Liver (tissue), 9 donors: ENCODE measurements around the gene ARSK. TPM values are rescaled to one million over a fixed set of nuclear protein-coding genes. Genes with fewer than 3 reads are reported as not detected.

ENCODE experiments used
- DNase-seq: peaks from one replicate; pipeline ENCODE4 v3.0.0-alpha.2; 2017; ENCODE audit warnings: low spot score
- H3K27ac ChIP-seq, 2 donors: one replicate each; pipeline ENCODE4 v1.7.0; 2013; ENCODE audit warnings: inconsistent platforms in 2 of 2, low read length in 2 of 2, control low read depth in 1 of 2, low read depth in 1 of 2, mild to moderate bottlenecking in 1 of 2
- H3K27me3 ChIP-seq, 4 donors: one replicate each; pipeline versions ENCODE4 v1.6.1 to v1.7.0; 2013; ENCODE audit warnings: low read length in 3 of 4, inconsistent platforms in 1 of 4, mild to moderate bottlenecking in 1 of 4, moderate library complexity in 1 of 4; ENCODE audit not compliant: control insufficient read depth in 4 of 4, insufficient read depth in 4 of 4
- H3K36me3 ChIP-seq, 4 donors: one replicate each; pipeline versions ENCODE4 v1.6.1 to v1.7.0; 2013; ENCODE audit warnings: low read length in 3 of 4, mild to moderate bottlenecking in 3 of 4, low read depth in 1 of 4, moderate library complexity in 1 of 4; ENCODE audit not compliant: control insufficient read depth in 4 of 4, insufficient read depth in 3 of 4
- H3K4me1 ChIP-seq, 4 donors: one replicate each; pipeline versions ENCODE4 v1.6.1 to v1.7.0; 2013; ENCODE audit warnings: low read length in 3 of 4, mild to moderate bottlenecking in 3 of 4, moderate library complexity in 1 of 4; ENCODE audit not compliant: control insufficient read depth in 4 of 4, insufficient read depth in 4 of 4
- H3K4me3 ChIP-seq, 3 donors: one replicate each; pipeline versions ENCODE4 v1.6.1 to v1.7.0; 2013; ENCODE audit warnings: low read length in 3 of 3, control low read depth in 1 of 3, low read depth in 1 of 3, mild to moderate bottlenecking in 1 of 3
- H3K9ac ChIP-seq, 2 donors: one replicate each; pipeline ENCODE4 v1.7.0; 2013; ENCODE audit warnings: low read length in 2 of 2, mild to moderate bottlenecking in 2 of 2, moderate library complexity in 2 of 2, control low read depth in 1 of 2, low read depth in 1 of 2
- H3K9me3 ChIP-seq, 4 donors: one replicate each; pipeline versions ENCODE4 v1.6.1 to v1.7.0; 2013; ENCODE audit warnings: low read length in 3 of 4; ENCODE audit not compliant: control insufficient read depth in 4 of 4
- ATF3 ChIP-seq: IDR thresholded peaks from 2 replicates; pipeline ENCODE4 v1.6.1; 2016; ENCODE audit warnings: antibody characterized with exemption
- EGR1 ChIP-seq, 2 donors: IDR thresholded peaks; 2 replicates each; pipeline ENCODE4 v1.6.1; 2016 to 2018; ENCODE audit warnings: antibody characterized with exemption in 2 of 2, low read depth in 2 of 2
- FOXA1 ChIP-seq: IDR thresholded peaks from 2 replicates; pipeline ENCODE4 v1.6.1; 2016; ENCODE audit warnings: antibody characterized with exemption
- GABPA ChIP-seq, 2 donors: IDR thresholded peaks in 1 of 2; conservative IDR thresholded peaks in 1 of 2; 2 replicates each; pipeline ENCODE4 v1.6.1; 2016; ENCODE audit warnings: antibody characterized with exemption in 2 of 2, mild to moderate bottlenecking in 1 of 2, moderate library complexity in 1 of 2
- HNF4G ChIP-seq: IDR thresholded peaks from 2 replicates; pipeline ENCODE4 v1.6.1; 2016; ENCODE audit warnings: antibody characterized with exemption
- JUND ChIP-seq, 2 donors: IDR thresholded peaks; 2 replicates each; pipeline ENCODE4 v1.6.1; 2016; ENCODE audit warnings: antibody characterized with exemption in 2 of 2
- MAX ChIP-seq: IDR thresholded peaks from 2 replicates; pipeline ENCODE4 v1.6.1; 2016; ENCODE audit warnings: antibody characterized with exemption
- NR2F2 ChIP-seq: IDR thresholded peaks from 2 replicates; pipeline ENCODE4 v1.6.1; 2016; ENCODE audit warnings: antibody characterized with exemption
- RAD21 ChIP-seq, 2 donors: IDR thresholded peaks; 2 replicates each; pipeline ENCODE4 v1.6.1; 2016; ENCODE audit warnings: antibody characterized with exemption in 2 of 2, mild to moderate bottlenecking in 2 of 2
- REST ChIP-seq: IDR thresholded peaks from 2 replicates; pipeline ENCODE4 v1.6.1; 2016; ENCODE audit warnings: antibody characterized with exemption, mild to moderate bottlenecking
- SP1 ChIP-seq: IDR thresholded peaks from 2 replicates; pipeline ENCODE4 v1.6.1; 2018; ENCODE audit warnings: antibody characterized with exemption, mild to moderate bottlenecking
- TAF1 ChIP-seq: conservative IDR thresholded peaks from 2 replicates; pipeline ENCODE4 v1.6.1; 2016; ENCODE audit warnings: antibody characterized with exemption, mild to moderate bottlenecking
- YY1 ChIP-seq: IDR thresholded peaks from 2 replicates; pipeline ENCODE4 v1.6.1; 2016; ENCODE audit warnings: antibody characterized with exemption, mild to moderate bottlenecking
- WGBS: extraction: QIAGEN DNeasy Blood & Tissue Kit; methylation state at CpG from one replicate; pipeline ENCODE4 v1.1.7; 2013; 5-methylcytosine and 5-hydroxymethylcytosine counted together
- polyA plus RNA-seq, 2 donors: library from polyadenylated mRNA; stranded (reverse) in 1 of 2; unstranded in 1 of 2; fragments of 200-250 nt in 1 of 2; fragments of >200 nt in 1 of 2; fragmentation: Nextera tagmentation in 1 of 2; extraction: Ambion mirVana in 1 of 2; gene quantifications; one replicate each; pipeline versions ENCODE4 v1.2.1 to v1.2.3, GENCODE V29; 2013 to 2015
- total RNA-seq, 2 donors: library from RNA; depleted of rRNA; stranded (reverse); fragments of >200 nt; gene quantifications; one replicate each; pipeline ENCODE4 v1.2.3, GENCODE V29; 2014
- donor health status: healthy.
- donor health status: healthy.
- donor health status: healthy.
- donor health status: healthy.
- donor health status: healthy.

ARSK gene
- total and polyA plus RNA-seq, 4 donors = 2.4 to 6.8 (median 3.3) TPM

- Histone ChIP-seq H3K9me3 (no peaks in the 10 kb centered on the region), H3K27me3 (no peaks in the 10 kb centered on the region), H3K4me3 (no peak overlapping the region), H3K36me3 (peaks cover 7 to 47% (median 37%) of the 10 kb centered on the region in 4 donors), H3K4me1 (no peaks in the 10 kb centered on the region), H3K27ac (no peak overlapping the region), H3K9ac (no peak overlapping the region)
- WGBS = 90% methylated on average over 2 of the region's 2 CpGs
- TF ChIP-seq SP1 (no peak), ATF3 (no peak), FOXA1 (no peak), JUND (IDR thresholded peaks at IDR 0.05) (no peak), REST (no peak), HNF4G (no peak), EGR1 (IDR thresholded peaks at IDR 0.05; ENCODE audit: low read depth in 2 of 2) (no peak), TAF1 (no peak)
- no peak for DNase-seq
Measured at GRCh38 chr5:95524423-95524822, 30.5 kb upstream of the ARSK start.

GRCh38 chr5:95526871-95527270, 28.0 kb upstream of the ARSK start:
- TF ChIP-seq TAF1 (no peak), NR2F2 (no peak), MAX (no peak), GABPA (IDR thresholded peaks at IDR 0.05 in 1 of 2, conservative IDR thresholded peaks at IDR 0.05 in 1 of 2) (no peak), HNF4G (no peak), SP1 (no peak), RAD21 (IDR thresholded peaks at IDR 0.05) (no peak)
- H3K4me1 ChIP-seq = no peaks in the 10 kb centered on the region
- no peak overlapping the region for H3K27ac ChIP-seq
- no peak for DNase-seq
- H3K9me3 ChIP-seq = no peaks in the 10 kb centered on the region
- H3K27me3 ChIP-seq = no peaks in the 10 kb centered on the region
- H3K9ac ChIP-seq = no peak overlapping the region
- peaks cover 7 to 52% (median 38%) of the 10 kb centered on the region in 4 donors for H3K36me3 ChIP-seq
- 95% methylated on average over 2 of the region's 2 CpGs for WGBS
- no peak overlapping the region for H3K4me3 ChIP-seq

- no peak for DNase-seq
- H3K4me1 ChIP-seq = no peaks in the 10 kb centered on the region
- no peak overlapping the region for H3K4me3 ChIP-seq
- no peak for TF ChIP-seq MAX
- TF ChIP-seq REST = no peak
- TF ChIP-seq YY1 = no peak
- TF ChIP-seq HNF4G = no peak
- H3K27me3 ChIP-seq = no peaks in the 10 kb centered on the region
- H3K9me3 ChIP-seq = no peaks in the 10 kb centered on the region
- H3K36me3 ChIP-seq = peaks cover 5 to 49% (median 30%) of the 10 kb centered on the region in 4 donors
- no peak overlapping the region for H3K9ac ChIP-seq
- H3K27ac ChIP-seq = no peak overlapping the region
Measured at GRCh38 chr5:95528565-95528964, 26.3 kb upstream of the ARSK start.
